Peyer's patch (tissue), 4 donors: ENCODE measurements around the gene MSLN.

Experiments used
- POLR2A ChIP-seq, 2 donors: fragments of 450-650 bp; IDR thresholded peaks; one replicate each; pipeline ENCODE4 v1.5.1; 2017; ENCODE audit warnings: antibody characterized with exemption in 2 of 2, mild to moderate bottlenecking in 2 of 2, moderate library complexity in 2 of 2
- TF ChIP-seq, protein P1 (sequence below), 6 experiments: fragments of 450-650 bp in 4 of 6; fragments of 200-600 bp in 2 of 6; sonication (generic) in 1 of 6; IDR thresholded peaks; one replicate each; pipeline ENCODE4 v1.5.1; 2017 to 2019; ENCODE audit warnings: antibody characterized with exemption in 6 of 6, mild to moderate bottlenecking in 3 of 6, moderate library complexity in 1 of 6

DNA sequence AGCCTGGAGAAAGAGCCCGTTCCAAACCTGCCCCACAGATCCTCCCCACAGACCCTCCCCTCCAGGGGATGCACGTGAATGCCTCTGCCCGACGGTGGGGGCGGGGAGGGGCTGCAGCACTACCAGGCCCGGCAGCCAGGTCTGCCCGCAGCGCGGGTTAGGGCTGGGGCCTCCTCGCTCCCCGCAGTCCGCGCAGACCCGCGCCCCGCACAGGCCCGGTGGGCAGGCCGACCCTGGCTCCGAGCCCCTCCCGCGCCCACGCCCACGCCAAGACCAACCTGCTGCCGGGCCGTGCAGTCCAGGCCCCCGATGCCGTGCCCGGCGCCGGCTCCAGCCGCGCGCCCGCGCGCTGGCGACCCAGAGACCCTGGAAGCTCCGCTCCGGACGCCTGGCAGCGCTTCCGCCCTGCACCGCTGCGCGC lies 27.5 kb downstream of the MSLN start, which contains the start of gene RPUSD1:
- TF ChIP-seq, protein P1, sequence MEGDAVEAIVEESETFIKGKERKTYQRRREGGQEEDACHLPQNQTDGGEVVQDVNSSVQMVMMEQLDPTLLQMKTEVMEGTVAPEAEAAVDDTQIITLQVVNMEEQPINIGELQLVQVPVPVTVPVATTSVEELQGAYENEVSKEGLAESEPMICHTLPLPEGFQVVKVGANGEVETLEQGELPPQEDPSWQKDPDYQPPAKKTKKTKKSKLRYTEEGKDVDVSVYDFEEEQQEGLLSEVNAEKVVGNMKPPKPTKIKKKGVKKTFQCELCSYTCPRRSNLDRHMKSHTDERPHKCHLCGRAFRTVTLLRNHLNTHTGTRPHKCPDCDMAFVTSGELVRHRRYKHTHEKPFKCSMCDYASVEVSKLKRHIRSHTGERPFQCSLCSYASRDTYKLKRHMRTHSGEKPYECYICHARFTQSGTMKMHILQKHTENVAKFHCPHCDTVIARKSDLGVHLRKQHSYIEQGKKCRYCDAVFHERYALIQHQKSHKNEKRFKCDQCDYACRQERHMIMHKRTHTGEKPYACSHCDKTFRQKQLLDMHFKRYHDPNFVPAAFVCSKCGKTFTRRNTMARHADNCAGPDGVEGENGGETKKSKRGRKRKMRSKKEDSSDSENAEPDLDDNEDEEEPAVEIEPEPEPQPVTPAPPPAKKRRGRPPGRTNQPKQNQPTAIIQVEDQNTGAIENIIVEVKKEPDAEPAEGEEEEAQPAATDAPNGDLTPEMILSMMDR (IDR thresholded peaks at IDR 0.05), result peak in 2 of 6 experiments; percentile 11 to 14
- TF ChIP-seq POLR2A (IDR thresholded peaks at IDR 0.05), result peak in 1 of 2 donors; percentile 30
